IPS-15b (cell line): ENCODE measurements around the gene HDDC2.

ENCODE experiments used
- H3K27me3 ChIP-seq: one replicate; pipeline ENCODE4 v1.6.1; 2013; ENCODE audit warnings: low read length; ENCODE audit not compliant: control insufficient read depth, insufficient read depth
- H3K36me3 ChIP-seq: one replicate; pipeline ENCODE4 v1.6.1; 2013; ENCODE audit warnings: low read length; ENCODE audit not compliant: control insufficient read depth, insufficient read depth
- H3K4me1 ChIP-seq: one replicate; pipeline ENCODE4 v1.6.1; 2013; ENCODE audit warnings: mild to moderate bottlenecking, low read length; ENCODE audit not compliant: control insufficient read depth, insufficient read depth
- H3K4me3 ChIP-seq: one replicate; pipeline ENCODE4 v1.5.1; 2013; ENCODE audit warnings: low read depth, low read length
- H3K9ac ChIP-seq: one replicate; pipeline ENCODE4 v1.6.1; 2013; ENCODE audit warnings: low read depth, mild to moderate bottlenecking, low read length
- H3K9me3 ChIP-seq: one replicate; pipeline ENCODE4 v1.6.1; 2013; ENCODE audit warnings: mild to moderate bottlenecking, low read length; ENCODE audit not compliant: control insufficient read depth, insufficient read depth

HDDC2 gene

GRCh38 chr6:125250511-125250910 lies 51.3 kb downstream of the HDDC2 start:
- Histone ChIP-seq H3K4me3 (no peak overlapping the region), H3K9me3 (no peaks in the 10 kb centered on the region), H3K9ac (no peak overlapping the region), H3K4me1 (peaks cover 3% of the 10 kb centered on the region), H3K27me3 (no peaks in the 10 kb centered on the region), H3K36me3 (no peaks in the 10 kb centered on the region)

- Histone ChIP-seq H3K9me3 (no peaks in the 10 kb centered on the region), H3K4me1 (peaks cover 3% of the 10 kb centered on the region), H3K4me3 (no peak overlapping the region), H3K36me3 (no peaks in the 10 kb centered on the region), H3K9ac (no peak overlapping the region), H3K27me3 (no peaks in the 10 kb centered on the region)
Measured at GRCh38 chr6:125248136-125248535, 53.6 kb downstream of the HDDC2 start.

- H3K4me1 ChIP-seq, result peaks cover 3% of the 10 kb centered on the region
- H3K36me3 ChIP-seq, result no peaks in the 10 kb centered on the region
- H3K9me3 ChIP-seq, result no peaks in the 10 kb centered on the region
- H3K4me3 ChIP-seq, result no peak overlapping the region
- no peaks in the 10 kb centered on the region for H3K27me3 ChIP-seq
- no peak overlapping the region for H3K9ac ChIP-seq
Measured at GRCh38 chr6:125246566-125246965, 55.2 kb downstream of the HDDC2 start.

GRCh38 chr6:125245523-125246264 lies 56.1 kb downstream of the HDDC2 start:
- Histone ChIP-seq H3K4me1 (peaks cover 3% of the 10 kb centered on the region), H3K9me3 (no peaks in the 10 kb centered on the region), H3K9ac (no peak overlapping the region), H3K27me3 (no peaks in the 10 kb centered on the region), H3K4me3 (no peak overlapping the region), H3K36me3 (no peaks in the 10 kb centered on the region)

- no peak overlapping the region for H3K9ac ChIP-seq
- H3K9me3 ChIP-seq, result no peaks in the 10 kb centered on the region
- H3K36me3 ChIP-seq, result no peaks in the 10 kb centered on the region
- no peaks in the 10 kb centered on the region for H3K27me3 ChIP-seq
- peaks cover 3% of the 10 kb centered on the region for H3K4me1 ChIP-seq
- H3K4me3 ChIP-seq, result no peak overlapping the region
Measured at GRCh38 chr6:125245109-125245508, 56.7 kb downstream of the HDDC2 start.

GRCh38 chr6:125237764-125238163 lies 64.0 kb downstream of the HDDC2 start:
- H3K9ac ChIP-seq, result no peak overlapping the region
- no peaks in the 10 kb centered on the region for H3K9me3 ChIP-seq
- H3K27me3 ChIP-seq, result no peaks in the 10 kb centered on the region
- no peaks in the 10 kb centered on the region for H3K36me3 ChIP-seq
- no peaks in the 10 kb centered on the region for H3K4me1 ChIP-seq
- H3K4me3 ChIP-seq, result no peak overlapping the region

- no peak overlapping the region for H3K4me3 ChIP-seq
- H3K9ac ChIP-seq, result no peak overlapping the region
- H3K36me3 ChIP-seq, result no peaks in the 10 kb centered on the region
- no peaks in the 10 kb centered on the region for H3K4me1 ChIP-seq
- H3K27me3 ChIP-seq, result no peaks in the 10 kb centered on the region
- H3K9me3 ChIP-seq, result no peaks in the 10 kb centered on the region
Measured at GRCh38 chr6:125236536-125237327, 65.0 kb downstream of the HDDC2 start.

GRCh38 chr6:125233202-125233601 lies 68.6 kb downstream of the HDDC2 start:
- Histone ChIP-seq H3K9me3 (no peaks in the 10 kb centered on the region), H3K27me3 (no peaks in the 10 kb centered on the region), H3K36me3 (no peaks in the 10 kb centered on the region), H3K9ac (no peak overlapping the region), H3K4me3 (no peak overlapping the region), H3K4me1 (no peaks in the 10 kb centered on the region)

- no peaks in the 10 kb centered on the region for H3K27me3 ChIP-seq
- H3K4me3 ChIP-seq, result no peak overlapping the region
- no peak overlapping the region for H3K9ac ChIP-seq
- H3K9me3 ChIP-seq, result no peaks in the 10 kb centered on the region
- H3K36me3 ChIP-seq, result no peaks in the 10 kb centered on the region
- H3K4me1 ChIP-seq, result no peaks in the 10 kb centered on the region
Measured at GRCh38 chr6:125232466-125232865, 69.3 kb downstream of the HDDC2 start.

GRCh38 chr6:125231574-125232343 lies 70.0 kb downstream of the HDDC2 start:
- Histone ChIP-seq H3K4me3 (no peak overlapping the region), H3K9ac (no peak overlapping the region), H3K27me3 (no peaks in the 10 kb centered on the region), H3K4me1 (no peaks in the 10 kb centered on the region), H3K36me3 (no peaks in the 10 kb centered on the region), H3K9me3 (no peaks in the 10 kb centered on the region)

- no peaks in the 10 kb centered on the region for H3K36me3 ChIP-seq
- no peaks in the 10 kb centered on the region for H3K9me3 ChIP-seq
Measured at GRCh38 chr6:125231133-125231532, 70.6 kb downstream of the HDDC2 start.

More at GRCh38 chr6:125231133-125231532, 70.6 kb downstream of the HDDC2 start:
- Histone ChIP-seq H3K27me3 (no peaks in the 10 kb centered on the region), H3K4me1 (no peaks in the 10 kb centered on the region), H3K4me3 (no peak overlapping the region), H3K9ac (no peak overlapping the region)
